Mammary epithelial cell (primary cell): ENCODE results near the gene MEG3.

Experiments
- CTCF ChIP-seq, 2 donors: IDR thresholded peaks in 1 of 2; conservative IDR thresholded peaks in 1 of 2; 2 replicates each; pipeline ENCODE4 v1.5.1; 2011 to 2012; ENCODE audit warnings: inconsistent platforms in 2 of 2, low read length in 2 of 2, mild to moderate bottlenecking in 2 of 2, control low read depth in 1 of 2, low read depth in 1 of 2; ENCODE audit not compliant: insufficient read depth in 1 of 2; ENCODE audit errors: extremely low read depth in 1 of 2
- EZH2 ChIP-seq: IDR thresholded peaks from 2 replicates; pipeline ENCODE4 v1.6.1; 2012; ENCODE audit warnings: low read length, inconsistent platforms, borderline replicate concordance

DNA sequence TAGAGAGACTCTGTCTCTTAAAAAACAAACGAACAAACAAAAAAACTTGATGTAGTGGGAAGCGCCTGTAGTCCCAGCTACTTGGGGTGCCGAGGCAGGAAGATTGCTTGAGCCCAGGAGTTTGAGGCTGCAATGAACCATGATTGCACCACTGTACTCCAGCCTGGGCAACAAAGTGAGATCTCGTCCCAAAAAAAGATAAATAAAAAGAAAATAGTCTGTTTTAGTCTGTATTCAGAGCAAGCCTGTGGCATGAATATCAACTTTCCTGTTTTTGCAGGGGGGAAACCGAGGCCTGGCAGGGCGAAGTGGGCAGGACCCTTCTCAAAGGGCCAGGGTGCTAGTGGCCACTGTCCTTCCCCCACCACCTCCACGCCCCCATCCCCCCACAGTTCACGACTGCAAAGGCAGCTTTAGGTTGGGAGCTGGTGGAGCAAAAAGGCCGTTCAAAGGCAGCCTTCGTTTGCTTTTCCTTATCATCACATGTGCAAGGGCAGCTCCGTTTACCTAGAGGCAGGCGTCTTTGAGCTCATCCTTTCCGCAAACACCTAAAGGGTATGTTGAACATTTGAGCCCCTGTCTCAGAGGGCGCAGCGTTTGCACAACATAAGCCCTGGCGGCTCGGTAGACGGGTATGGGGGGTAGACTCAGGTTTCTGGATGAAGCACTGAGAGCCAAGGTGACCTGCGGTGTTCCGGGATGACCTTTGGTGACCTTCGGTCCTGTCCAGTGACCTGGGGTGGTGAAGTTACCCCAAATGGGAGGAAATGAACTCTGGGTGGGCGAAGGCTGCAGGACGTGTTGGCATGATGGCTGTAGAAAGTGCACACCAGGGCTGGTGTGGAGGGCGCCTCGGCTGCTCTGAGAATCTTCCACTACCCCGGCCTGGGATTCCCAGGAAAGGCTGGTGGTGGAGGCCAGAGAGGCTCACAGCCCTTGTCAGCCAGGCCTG lies 8.7 kb upstream of the MEG3 start:
- TF ChIP-seq EZH2 (no peak), CTCF (conservative IDR thresholded peaks at IDR 0.05 in 1 of 2, IDR thresholded peaks at IDR 0.05 in 1 of 2; ENCODE audit: extremely low read depth in 1 of 2, insufficient read depth in 1 of 2, low read depth in 1 of 2, low read length in 2 of 2) (no peak)
